Ovary (tissue), 9 donors: ENCODE data around the gene SLC5A6. TPM values are rescaled to one million over a fixed set of nuclear protein-coding genes. Genes with fewer than 3 reads are reported as not detected.

Experiments used
- DNase-seq, 5 donors: peaks; one replicate each; pipeline ENCODE4 v3.0.0-alpha.2; 2019 to 2020
- H3K27ac ChIP-seq, 2 donors: fragments of 200-600 bp; one replicate each; pipeline versions ENCODE4 v1.5.1 to v1.8.0; 2019 to 2022
- H3K27me3 ChIP-seq: fragments of 200-600 bp; one replicate; pipeline ENCODE4 v1.8.0; 2022
- H3K36me3 ChIP-seq: fragments of 200-600 bp; sonication (generic); one replicate; pipeline ENCODE4 v1.5.1; 2019
- H3K4me1 ChIP-seq: one replicate; pipeline ENCODE4 v1.8.1; 2013; ENCODE audit warnings: mild to moderate bottlenecking, moderate library complexity; ENCODE audit not compliant: insufficient read depth
- H3K4me3 ChIP-seq: fragments of 200-600 bp; sonication (generic); one replicate; pipeline ENCODE4 v1.5.1; 2017
- H3K9me3 ChIP-seq, 2 donors: fragments of 200-600 bp in 1 of 2; sonication (generic) in 1 of 2; one replicate each; pipeline versions ENCODE4 v1.5.1 to v1.8.1; 2013 to 2019; ENCODE audit warnings: mild to moderate bottlenecking in 1 of 2, moderate library complexity in 1 of 2
- EP300 ChIP-seq: sonication (generic); formaldehyde crosslinking; IDR thresholded peaks from one replicate; pipeline ENCODE4 v1.6.1; 2017; ENCODE audit warnings: antibody characterized with exemption
- POLR2A ChIP-seq: fragments of 450-650 bp; IDR thresholded peaks from one replicate; pipeline ENCODE4 v1.6.1; 2017; ENCODE audit warnings: antibody characterized with exemption, mild to moderate bottlenecking, moderate library complexity
- WGBS, 3 donors: extraction: QIAGEN DNeasy Blood & Tissue Kit in 1 of 3; methylation state at CpG; one replicate each; pipeline versions ENCODE4 v1.1.5 to v1.1.7; 2013 to 2017; 5-methylcytosine and 5-hydroxymethylcytosine counted together
- intact Hi-C, 4 donors: fragments of 100-400 bp; cut with DNase I; formaldehyde crosslinking; loops; one replicate each; pipeline versions ENCODE4 v1.11.0 to v1.15.1; 2022 to 2023
- polyA plus RNA-seq, 2 donors: library from polyadenylated mRNA; stranded (reverse); fragments of 200-250 nt in 1 of 2; fragments of 350-450 nt in 1 of 2; fragmentation: Illumina TruSeq in 1 of 2; extraction: RNeasy Lipid Tissue Mini Kit (QIAGEN cat#74804) in 1 of 2; gene quantifications; one replicate each; pipeline ENCODE4 v1.2.3, GENCODE V29; 2013 to 2014
- total RNA-seq, 7 donors: library from RNA; depleted of rRNA in 2 of 7; stranded (reverse); fragments of >200 nt in 2 of 7; fragmentation: NEBNext Ultra II Directional in 3 of 7; extraction: Animal tissue kit (Norgen Biotek cat#: 25700) in 3 of 7; gene quantifications; one replicate each; pipeline versions ENCODE4 v1.1.0 to v1.2.4, GENCODE V29; 2016 to 2023
- TF ChIP-seq, protein P1 (sequence below), 3 donors: fragments of 450-650 bp in 2 of 3; fragments of 200-600 bp in 1 of 3; IDR thresholded peaks; one replicate each; pipeline versions ENCODE4 v1.5.1 to v1.8.0; 2016 to 2022; ENCODE audit warnings: antibody characterized with exemption in 3 of 3, mild to moderate bottlenecking in 1 of 3
- donor health status: DM: no; HTN: no; CAD: no; lungs with moderate emphysema.
- donor health status: DM: no; HTN: no; CAD: no.
- donor health status: Bipolar disorder and iron deficiency.
- donor health status: DM: yes; HTN: yes; CAD: no.
- donor health status: DM: no; HTN: no; CAD: no.
- donor health status: DM: yes; HTN: yes; CAD: no.

SLC5A6 gene
- total and polyA plus RNA-seq, 9 donors: 11.2 to 37.9 (median 19.2) TPM

DNA sequence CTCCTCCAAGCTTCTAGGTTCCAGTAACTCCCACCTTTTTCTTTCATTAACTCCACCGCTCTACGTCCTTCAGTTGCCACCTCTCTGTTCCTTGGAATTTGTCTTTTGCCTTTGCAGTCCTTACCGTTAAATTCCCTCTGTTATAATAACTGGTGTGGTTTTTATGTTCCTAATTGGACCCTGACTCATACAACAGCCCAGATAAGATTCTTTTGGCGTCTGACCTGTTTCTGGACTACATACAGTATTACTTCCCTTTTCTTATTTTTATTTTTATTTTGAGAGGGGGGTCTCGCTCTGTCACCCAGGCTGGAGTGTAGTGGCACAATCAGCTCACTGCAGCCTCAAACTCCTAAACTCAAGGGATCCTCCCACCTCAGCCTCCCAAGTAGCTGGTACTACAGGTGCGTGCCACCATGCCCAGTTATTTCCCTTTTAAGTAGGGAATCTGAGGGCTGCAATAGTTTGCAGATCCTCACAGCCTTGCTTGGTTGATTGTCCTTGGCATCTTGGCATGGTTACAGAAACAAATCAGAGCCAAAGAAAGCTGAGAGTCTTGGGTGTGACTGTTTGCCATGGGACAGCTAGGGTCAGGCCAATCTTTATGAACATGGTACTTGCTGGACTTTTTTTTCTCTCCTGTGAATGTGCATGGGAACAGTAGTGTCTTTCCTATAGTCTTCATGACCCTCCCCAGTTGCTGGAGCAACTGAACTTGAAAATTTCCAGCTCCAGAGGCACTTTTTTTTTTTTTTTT lies 41.3 kb downstream of the SLC5A6 start:
- Histone ChIP-seq H3K27ac (no peak overlapping the region), H3K4me3 (no peak overlapping the region), H3K27me3 (no peaks in the 10 kb centered on the region), H3K36me3 (no peaks in the 10 kb centered on the region), H3K9me3 (no peaks in the 10 kb centered on the region), H3K4me1 (peaks cover 2% of the 10 kb centered on the region)
- no peak for DNase-seq
- WGBS, 3 donors: 41 to 52% (median 46%) methylated on average over 6 of the region's 6 CpGs
- TF ChIP-seq, protein P1, sequence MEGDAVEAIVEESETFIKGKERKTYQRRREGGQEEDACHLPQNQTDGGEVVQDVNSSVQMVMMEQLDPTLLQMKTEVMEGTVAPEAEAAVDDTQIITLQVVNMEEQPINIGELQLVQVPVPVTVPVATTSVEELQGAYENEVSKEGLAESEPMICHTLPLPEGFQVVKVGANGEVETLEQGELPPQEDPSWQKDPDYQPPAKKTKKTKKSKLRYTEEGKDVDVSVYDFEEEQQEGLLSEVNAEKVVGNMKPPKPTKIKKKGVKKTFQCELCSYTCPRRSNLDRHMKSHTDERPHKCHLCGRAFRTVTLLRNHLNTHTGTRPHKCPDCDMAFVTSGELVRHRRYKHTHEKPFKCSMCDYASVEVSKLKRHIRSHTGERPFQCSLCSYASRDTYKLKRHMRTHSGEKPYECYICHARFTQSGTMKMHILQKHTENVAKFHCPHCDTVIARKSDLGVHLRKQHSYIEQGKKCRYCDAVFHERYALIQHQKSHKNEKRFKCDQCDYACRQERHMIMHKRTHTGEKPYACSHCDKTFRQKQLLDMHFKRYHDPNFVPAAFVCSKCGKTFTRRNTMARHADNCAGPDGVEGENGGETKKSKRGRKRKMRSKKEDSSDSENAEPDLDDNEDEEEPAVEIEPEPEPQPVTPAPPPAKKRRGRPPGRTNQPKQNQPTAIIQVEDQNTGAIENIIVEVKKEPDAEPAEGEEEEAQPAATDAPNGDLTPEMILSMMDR (IDR thresholded peaks at IDR 0.05): no peak
- TF ChIP-seq POLR2A: no peak
- TF ChIP-seq EP300: no peak
- intact Hi-C loops: no loop called here

DNA sequence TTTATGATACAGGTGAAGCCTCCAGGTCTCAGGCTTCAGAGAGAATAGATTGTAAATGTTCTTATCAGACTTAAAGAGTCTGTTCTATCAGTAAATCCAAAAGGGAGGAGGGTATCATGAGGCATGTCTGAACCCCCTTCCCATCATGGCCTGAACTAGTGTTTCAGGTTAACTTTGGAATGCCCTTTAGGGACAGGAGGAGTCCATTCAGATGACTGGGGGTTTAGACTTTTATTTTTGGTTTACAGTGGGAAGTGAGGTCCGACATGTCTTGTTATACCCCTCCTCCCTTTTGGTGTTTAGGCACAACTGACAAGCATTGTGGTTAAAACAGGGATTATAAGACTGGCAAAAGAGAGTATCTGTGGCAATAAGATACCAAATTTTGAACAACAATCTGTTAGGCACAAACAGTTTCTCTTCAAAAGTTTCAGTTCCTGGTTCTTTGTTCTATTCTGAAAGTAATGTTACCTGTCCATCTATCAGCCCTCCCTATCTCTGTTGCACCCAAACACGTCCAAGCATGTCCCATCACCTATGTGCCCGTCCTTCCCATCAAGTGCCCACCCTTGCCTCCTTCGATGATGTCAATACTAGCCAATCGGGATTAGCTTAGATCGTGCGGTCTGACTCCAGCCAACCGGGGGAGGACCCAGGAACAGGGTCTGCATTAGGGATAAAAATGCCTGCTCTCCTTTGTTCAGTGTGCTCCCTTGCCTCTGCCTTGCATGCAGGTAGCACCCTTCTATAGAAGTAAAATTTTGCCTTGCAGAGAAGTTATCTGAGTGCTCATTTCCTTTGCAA lies 46.9 kb downstream of the SLC5A6 start:
- no peak overlapping the region for H3K27ac ChIP-seq
- no peak for DNase-seq
- no peaks in the 10 kb centered on the region for H3K27me3 ChIP-seq
- intact Hi-C loops: no loop called here
- no peak overlapping the region for H3K4me3 ChIP-seq
- peaks cover 1% of the 10 kb centered on the region for H3K4me1 ChIP-seq
- TF ChIP-seq EP300 (no peak), POLR2A (no peak)
- TF ChIP-seq, protein P1 (IDR thresholded peaks at IDR 0.05): no peak
- no peaks in the 10 kb centered on the region for H3K9me3 ChIP-seq
- 90 to 91% (median 91%) methylated on average over 8 of the region's 8 CpGs for WGBS, 3 donors
- H3K36me3 ChIP-seq: no peaks in the 10 kb centered on the region

DNA sequence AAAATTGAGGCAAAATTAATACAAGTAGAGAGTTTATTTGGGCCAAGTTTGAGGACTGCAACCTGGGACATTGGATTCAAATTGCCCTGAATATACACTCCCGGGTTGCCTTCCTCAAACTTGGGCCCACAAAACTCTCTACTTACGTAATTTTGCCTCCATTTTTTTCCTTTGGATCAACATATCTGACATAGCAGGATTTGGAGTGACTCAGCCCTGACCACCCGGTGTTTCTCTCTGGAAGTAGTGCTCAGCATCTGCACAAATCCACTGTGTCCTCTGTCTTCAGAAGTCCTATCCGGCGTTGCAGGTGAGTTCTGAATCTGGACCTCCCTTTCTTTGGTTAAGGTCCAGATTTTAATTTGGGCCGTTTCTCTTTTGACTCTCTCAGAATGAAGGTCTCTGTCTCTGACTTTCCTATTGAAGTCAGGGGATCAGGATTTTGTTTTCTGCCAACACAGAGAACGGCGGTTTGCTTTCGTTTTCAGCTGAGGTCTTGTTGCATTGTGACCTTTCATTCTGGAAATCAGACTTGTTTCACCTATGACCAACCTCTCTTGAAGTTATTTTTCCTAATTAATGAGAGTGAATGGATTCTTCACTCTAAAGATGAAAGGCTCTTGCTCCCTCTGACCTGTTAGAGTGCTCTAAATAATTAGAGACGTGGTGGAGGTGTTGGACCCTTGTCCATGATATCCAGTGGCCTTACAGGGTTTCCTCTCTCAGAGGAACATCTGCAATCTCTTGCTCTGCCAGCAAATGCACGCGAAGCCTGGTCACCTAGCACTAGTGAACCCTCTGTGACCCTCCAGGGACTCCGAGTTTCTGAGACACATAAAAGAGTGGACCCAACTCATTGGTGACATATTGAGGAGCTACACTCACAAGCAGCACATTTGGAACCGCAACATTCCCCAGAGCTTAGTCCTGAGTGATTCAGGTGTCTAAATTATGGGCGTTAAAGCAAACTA lies 49.6 kb downstream of the SLC5A6 start:
- no peaks in the 10 kb centered on the region for H3K27me3 ChIP-seq
- intact Hi-C loops: no loop called here
- no peak overlapping the region for H3K4me3 ChIP-seq
- H3K9me3 ChIP-seq: no peaks in the 10 kb centered on the region
- TF ChIP-seq EP300 (no peak), POLR2A (no peak)
- TF ChIP-seq, protein P1 (IDR thresholded peaks at IDR 0.05): no peak
- H3K4me1 ChIP-seq: peaks cover 6% of the 10 kb centered on the region
- no peaks in the 10 kb centered on the region for H3K36me3 ChIP-seq
- WGBS, 3 donors: 57 to 71% (median 63%) methylated on average over 15 of the region's 15 CpGs
- DNase-seq: no peak
- H3K27ac ChIP-seq: no peak overlapping the region

DNA sequence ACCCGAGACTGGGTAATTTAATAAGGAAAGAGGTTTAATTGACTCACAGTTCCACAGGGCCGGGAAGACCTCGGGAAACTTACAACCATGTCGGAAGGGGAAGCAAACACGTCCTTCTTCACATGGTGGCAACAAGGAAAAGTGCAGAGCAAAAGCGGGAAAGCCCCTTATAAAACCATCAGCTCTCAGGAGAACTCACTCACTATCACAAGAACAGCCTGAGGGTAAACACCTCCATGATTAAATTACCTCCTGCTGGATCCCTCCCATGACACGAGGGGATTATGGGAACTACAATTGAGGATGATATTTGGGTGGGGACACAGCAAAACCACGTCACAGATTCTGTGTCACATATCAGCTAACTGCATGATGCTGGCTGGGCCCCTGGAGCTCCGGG lies 51.9 kb downstream of the SLC5A6 start:
- H3K36me3 ChIP-seq: no peaks in the 10 kb centered on the region
- no peak overlapping the region for H3K4me3 ChIP-seq
- intact Hi-C loops: no loop called here
- no peak overlapping the region for H3K27ac ChIP-seq
- H3K27me3 ChIP-seq: no peaks in the 10 kb centered on the region
- 90 to 94% (median 92%) methylated on average over 9 of the region's 9 CpGs for WGBS, 3 donors
- H3K9me3 ChIP-seq: no peaks in the 10 kb centered on the region
- no peak for TF ChIP-seq POLR2A
- no peak for TF ChIP-seq EP300
- TF ChIP-seq, protein P1 (IDR thresholded peaks at IDR 0.05): no peak
- peaks cover 12% of the 10 kb centered on the region for H3K4me1 ChIP-seq
- DNase-seq: no peak
